Stimulated activated CD8-positive, alpha-beta memory T cell treated with anti-CD3 and anti-CD28 coated beads, Interleukin-7, amount 100 ng/mL, for 4 hours (primary cell): Measurements from ENCODE around the gene EPS8.

Source experiments
- DNase-seq, 2 donors: peaks; one replicate each; pipeline ENCODE4 v3.0.0-alpha.2; 2020; ENCODE audit warnings: low read depth in 2 of 2

The EPS8 gene

DNA sequence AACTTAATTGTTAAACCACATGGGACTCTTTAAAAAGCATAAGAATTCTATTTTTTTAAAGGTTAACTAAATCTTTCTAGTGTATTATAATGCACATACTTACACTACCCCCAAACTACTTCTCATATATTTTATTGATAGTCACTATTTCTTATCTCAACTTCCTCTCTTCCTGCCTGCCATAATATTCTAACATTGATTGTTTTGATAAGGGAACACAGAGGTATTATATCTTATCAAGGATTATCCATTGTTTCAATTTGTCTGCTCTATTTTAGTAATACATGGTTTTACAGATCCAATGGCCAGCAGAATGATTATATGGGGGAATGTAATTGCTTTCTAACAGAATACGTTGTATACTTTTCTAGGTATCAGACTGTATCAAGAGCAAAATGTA, 98.9 kb downstream of the EPS8 start:
- DNase-seq = no peak

DNA sequence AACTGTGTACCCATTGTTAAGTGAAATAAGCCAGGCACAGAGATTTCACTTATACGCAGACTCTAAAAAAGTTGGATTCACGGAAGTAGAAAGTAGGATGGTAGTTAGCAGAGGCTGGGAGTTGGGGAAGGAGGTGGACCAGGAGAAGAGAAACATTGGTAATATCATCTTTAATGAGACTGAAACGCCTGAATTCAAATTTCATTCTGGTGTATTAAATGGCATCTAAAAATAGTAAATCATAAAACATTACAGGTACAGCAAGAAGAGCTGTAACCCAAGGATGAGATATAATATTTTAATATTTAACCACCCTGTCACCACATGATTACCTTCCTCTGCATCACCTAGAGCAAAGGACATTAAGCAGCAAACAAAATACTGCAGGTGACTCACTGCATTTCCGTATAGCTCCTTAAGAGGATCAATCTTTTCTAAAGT, 99.4 kb downstream of the EPS8 start:
- DNase-seq = no peak

DNA sequence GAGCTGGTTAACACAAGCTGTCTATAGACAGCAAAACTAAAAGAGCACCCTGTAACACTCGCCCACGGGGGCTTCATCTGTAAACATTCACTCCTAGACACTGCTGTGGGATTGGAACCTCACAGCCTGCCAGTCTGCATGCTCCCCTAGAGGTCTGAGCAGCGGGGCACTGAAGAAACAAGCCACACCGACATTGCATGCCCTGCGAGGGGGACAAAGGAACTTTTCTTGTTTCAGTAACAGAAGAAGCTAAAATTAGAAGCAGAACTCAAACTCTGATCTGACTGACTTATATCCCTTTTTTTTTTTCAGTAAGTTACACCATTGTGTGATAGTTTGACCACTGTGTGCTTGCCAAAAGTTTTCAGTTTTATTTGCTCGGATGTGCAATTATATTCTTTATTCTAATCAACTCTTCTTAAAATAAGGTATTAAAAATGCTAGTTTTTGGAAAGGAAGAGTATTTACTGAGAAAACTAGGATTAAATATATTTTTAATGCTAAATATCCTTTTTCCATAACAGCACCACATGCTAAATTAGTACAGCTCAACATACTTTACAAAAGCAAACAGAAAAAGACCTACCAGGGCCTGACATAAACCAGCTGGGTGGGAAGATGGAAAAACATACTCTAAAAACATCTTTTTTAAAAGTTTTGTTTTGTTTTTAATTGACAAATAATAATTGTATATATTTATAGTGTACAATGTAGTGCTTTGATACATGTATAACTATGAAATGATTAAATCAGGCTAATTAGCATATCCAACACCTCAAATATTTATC, 100.2 kb downstream of the EPS8 start:
- DNase-seq = no peak

- DNase-seq = no peak
These were observed 100.9 kb downstream of the EPS8 start for GRCh38 chr12:15688202-15688736.

DNA sequence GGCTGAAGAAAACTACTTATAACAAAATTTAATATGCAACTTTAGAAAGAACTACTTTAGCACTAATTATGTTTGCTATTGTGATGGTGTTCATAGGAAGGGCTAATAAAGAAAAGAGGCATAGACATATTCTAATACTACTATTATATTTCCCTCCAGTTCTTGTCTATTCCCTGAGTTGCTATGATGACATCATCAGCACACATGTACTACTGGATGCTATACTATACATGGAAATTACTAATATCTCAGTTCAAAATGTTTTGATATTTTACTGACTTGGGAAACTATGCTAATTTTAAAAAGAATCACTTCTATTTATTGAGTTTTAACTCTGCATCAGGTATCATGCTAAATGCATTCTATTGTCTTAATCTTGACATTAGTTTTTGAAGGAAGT, 101.6 kb downstream of the EPS8 start:
- no peak for DNase-seq

DNA sequence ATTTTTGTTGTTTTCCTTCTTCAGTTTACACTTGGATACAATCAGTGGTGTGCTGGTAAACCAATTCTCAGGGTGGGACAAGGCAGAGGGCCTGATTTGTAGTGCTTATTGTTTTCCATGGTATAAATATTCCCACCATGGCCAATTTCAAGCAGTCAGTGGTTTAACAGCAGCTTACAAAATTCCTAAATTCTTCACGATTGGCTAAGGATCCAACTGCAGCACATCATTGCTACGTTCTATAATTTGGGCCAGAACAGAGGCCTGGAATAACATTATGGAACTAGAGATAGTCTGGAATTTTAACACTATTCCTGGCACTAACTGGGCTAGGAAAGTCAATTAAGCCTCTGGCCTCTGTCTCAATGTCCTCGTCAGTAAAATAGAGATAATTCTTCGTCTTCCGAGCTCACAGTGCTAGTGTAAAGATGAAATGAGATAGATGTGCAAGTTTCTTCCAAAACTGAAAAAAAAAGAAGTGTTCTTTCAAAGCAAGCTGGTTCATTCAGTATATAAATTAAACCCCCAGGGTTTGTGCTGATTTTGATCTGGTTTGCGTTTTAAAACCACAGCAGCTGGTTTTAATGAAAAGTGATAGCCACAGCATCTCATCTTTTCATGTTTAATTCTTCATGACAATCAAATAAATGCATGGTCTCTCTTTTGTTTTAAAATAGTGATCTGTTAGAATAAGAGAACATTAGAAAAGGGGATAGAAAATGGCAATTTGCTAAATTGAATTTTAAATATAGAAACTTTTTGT, 104.1 kb downstream of the EPS8 start:
- DNase-seq = no peak

- DNase-seq = no peak
These were observed 106.4 kb downstream of the EPS8 start for GRCh38 chr12:15682826-15683225.

- no peak for DNase-seq
These were observed 110.0 kb downstream of the EPS8 start for GRCh38 chr12:15679151-15679550.

- DNase-seq = no peak
These were observed 111.4 kb downstream of the EPS8 start for GRCh38 chr12:15677726-15678201.

DNA sequence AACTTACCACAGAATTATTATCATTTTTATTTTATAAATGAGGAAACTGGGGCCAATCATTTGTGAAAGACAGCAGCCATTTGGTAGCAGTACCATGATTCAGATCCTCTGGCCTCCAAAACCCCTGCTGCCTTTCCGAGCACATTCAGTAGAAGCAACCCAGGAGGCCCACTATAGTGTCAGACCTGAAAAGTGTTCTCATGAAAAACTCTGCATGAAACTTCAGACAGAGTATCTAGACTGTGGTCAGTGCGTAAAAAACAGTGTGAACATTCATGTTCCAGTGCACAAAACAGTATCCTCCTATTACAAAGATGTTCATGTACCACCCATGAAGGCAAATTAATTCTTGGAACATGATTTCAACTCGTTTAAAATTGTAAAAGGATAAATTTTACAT, 112.0 kb downstream of the EPS8 start:
- DNase-seq = no peak

GRCh38 chr12:15672671-15673270, 116.4 kb downstream of the EPS8 start:
- DNase-seq = no peak

DNA sequence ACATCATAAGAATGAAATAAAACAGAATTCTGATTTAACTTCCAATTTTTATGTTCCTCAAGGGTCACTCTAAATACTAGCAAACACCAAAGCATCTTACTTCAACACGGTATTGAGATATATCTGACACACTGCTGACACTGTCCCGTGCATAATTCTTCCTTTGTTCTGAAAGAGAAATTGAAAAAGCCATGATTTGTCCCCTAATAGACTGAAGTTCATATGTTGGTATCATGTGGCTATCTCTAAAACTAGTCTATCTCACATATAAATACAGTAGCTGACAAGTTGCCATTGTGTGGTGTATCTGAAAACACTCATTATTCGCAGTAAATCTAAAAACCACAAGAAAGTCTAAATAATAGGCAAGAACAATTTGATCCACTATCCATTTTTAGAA, 118.4 kb downstream of the EPS8 start:
- no peak for DNase-seq

DNA sequence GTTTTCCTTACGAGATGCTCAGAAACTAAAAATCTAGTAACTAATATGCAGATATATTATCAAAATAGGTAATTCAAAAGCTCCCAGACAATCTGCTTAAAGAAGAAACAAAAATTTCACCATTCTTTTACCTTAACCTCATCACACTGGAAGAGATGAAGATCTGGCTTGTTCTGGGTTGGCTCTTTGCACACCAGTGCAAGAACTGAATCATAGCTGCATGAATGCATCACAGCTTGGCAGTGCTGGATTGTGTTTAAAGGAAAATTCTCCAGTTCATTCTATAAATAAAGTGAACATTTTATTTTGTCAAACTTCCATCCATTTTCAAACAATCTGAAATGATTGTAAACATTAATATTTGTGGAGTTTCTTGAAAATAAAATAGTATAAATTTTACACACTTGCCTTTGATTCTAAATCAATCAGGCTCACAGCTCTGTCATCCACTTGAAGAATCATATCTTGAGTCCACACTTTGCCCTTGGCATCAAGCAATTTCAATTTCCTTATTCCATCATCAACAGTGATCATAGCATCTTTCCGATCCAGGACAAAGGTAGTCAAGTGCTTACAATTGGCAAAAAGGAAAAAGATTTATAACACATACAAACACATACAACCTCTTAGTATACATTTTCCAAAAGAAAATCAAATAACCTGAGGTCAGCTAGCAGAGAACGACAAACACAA, 119.8 kb downstream of the EPS8 start:
- no peak for DNase-seq

- DNase-seq = no peak
These were observed 124.7 kb downstream of the EPS8 start for GRCh38 chr12:15664491-15664890.

DNA sequence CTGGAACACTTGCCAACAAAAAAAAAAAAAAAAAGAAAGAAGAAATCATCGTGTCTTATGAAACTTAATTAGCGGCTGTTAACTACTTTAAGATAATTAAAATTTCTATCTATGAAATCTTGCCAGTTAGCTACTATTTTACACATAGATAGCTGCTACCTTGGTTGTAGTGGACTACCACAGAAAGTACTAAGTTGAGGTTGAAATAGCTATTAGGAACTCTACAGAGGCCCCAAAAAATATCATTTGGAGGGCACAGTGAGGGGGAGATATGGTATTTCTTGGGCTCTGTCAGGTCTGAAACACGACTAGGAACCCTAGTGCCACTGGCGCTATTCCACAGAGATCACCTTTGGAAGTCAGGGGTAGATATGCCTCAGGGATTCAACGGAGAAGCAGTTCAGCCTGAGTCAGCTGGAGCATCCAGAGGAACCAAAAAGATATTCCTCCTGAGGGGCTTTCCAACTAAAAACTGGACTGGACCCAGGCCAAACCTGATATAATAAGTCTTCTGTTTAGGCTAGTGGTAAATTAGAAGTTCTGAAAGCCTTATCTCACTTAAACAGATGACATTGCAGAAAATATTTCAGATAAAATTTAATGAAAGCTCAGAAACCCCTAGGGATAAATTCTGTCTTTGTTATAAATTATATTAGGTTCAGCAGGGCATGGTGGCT, 126.1 kb downstream of the EPS8 start:
- no peak for DNase-seq

- no peak for DNase-seq
These were observed 126.7 kb downstream of the EPS8 start for GRCh38 chr12:15662303-15662980.

DNA sequence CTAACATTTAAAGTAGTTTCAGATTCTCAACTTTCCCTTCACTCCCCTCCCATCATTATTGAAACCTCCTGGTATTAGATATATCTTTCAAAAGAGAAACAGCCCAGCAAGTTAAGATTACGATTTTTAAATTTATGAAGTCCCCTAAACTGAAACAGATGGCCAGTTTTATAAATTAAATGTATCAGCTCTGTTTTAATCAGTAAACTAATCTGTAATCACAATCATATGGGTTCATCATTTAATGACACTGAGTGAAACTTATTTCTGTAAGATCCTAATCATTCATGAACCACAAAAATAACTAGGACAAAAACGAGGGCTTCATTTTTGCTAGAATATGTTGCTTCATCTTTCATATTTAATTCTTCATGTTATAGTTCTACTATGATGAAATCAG, 137.8 kb downstream of the EPS8 start:
- no peak for DNase-seq

DNA sequence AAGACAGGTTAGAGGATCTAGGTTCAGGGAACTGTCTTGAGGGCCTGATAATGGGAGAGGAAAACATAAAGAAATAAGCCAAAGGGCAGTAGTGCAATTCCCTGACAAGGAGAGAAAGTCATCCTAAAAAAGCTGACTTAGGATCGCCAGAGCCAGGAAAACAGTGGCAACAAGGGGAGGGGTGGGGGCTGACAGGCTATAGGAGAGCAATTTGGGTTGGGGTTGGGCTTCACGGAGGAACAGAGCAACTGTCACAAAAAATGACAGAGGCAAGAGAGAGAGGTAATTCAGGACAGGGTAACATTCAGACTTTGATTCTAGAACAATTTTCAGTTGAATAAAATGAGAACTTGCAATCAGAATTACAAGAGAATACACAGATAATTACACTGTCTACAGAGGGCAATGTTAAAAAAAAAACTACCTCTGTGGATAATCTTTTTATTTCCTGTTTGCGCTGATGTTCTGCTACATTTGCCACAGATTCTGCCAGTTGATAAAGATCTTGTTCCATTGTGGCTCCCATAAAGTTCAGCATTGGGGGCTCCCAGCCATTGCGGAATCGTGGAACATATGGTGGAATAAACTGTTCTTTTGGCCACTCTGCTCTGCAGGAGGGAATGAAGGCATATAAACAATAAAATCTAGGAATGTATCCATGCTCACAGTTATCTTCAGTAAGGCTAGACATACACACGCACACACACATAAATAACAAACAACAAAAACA, 138.6 kb downstream of the EPS8 start:
- no peak for DNase-seq

GRCh38 chr12:15649347-15649746, 139.8 kb downstream of the EPS8 start:
- DNase-seq = no peak

GRCh38 chr12:15648558-15648957, 140.6 kb downstream of the EPS8 start:
- no peak for DNase-seq
